HCT116 (cell line): ENCODE measurements around the gene DCLK3. TPM values are rescaled to one million over a fixed set of nuclear protein-coding genes. Genes with fewer than 3 reads are reported as not detected.

Source experiments
- ATAC-seq: fragments of 200-7000 bp; cut with Tn5 transposase; 2 replicates; pipeline ENCODE4 v1.9.1; 2020; ENCODE audit warnings: mild to moderate bottlenecking, moderate library complexity
- BruUV-seq: library from RNA; stranded (reverse); fragments of 400-500 nt; replicated peaks from 2 replicates; lab custom pipeline; 2021; lab: Mats Ljungman, UMichigan
- CTCF ChIA-PET: fragments of 300-600 bp; sonication (Branson Sonifier 250); formaldehyde crosslinking; loops from one replicate; lab custom pipeline; 2021; ENCODE audit warnings: antibody characterized with exemption; lab: Charles Lee
- POLR2A ChIA-PET: fragments of 300-600, 350-600 bp; sonication (Branson Sonifier 250); formaldehyde crosslinking; loops from one replicate; lab custom pipeline; 2021; ENCODE audit warnings: antibody characterized with exemption; lab: Charles Lee
- RAD21 ChIA-PET, 2 experiments: fragments of 300-600 bp; sonication (Branson Sonifier 250); formaldehyde crosslinking; loops; one replicate each; lab custom pipeline; 2023; ENCODE audit warnings: low total read pairs in 2 of 2; ENCODE audit not compliant: uncharacterized antibody in 2 of 2, unreplicated experiment in 2 of 2, low non-redundant PET in 1 of 2; lab: Charles Lee
- DNase-seq: peaks from one replicate; pipeline ENCODE4 v3.0.0-alpha.2; 2010; ENCODE audit warnings: low read depth, low spot score
- H2AFZ ChIP-seq: fragments of 200-600 bp; shearing (Covaris generic), sonication (generic); 2 replicates; pipeline ENCODE4 v1.6.1; 2017; ENCODE audit warnings: low read depth, mixed run types, mixed read lengths, antibody characterized with exemption, low read length; ENCODE audit not compliant: poor library complexity, severe bottlenecking
- H3K27ac ChIP-seq: 2 replicates; pipeline ENCODE4 v1.5.1; 2012; ENCODE audit warnings: low read depth, low read length
- H3K27me3 ChIP-seq: fragments of 200-600 bp; sonication (generic); 2 replicates; pipeline ENCODE4 v1.6.1; 2016; ENCODE audit warnings: mixed run types, low read length, mixed read lengths; ENCODE audit not compliant: insufficient read depth
- H3K36me3 ChIP-seq, 2 experiments: fragments of 200-500 bp in 1 of 2; fragments of 200-600 bp in 1 of 2; sonication (Bioruptor generic) in 1 of 2; sonication (generic) in 1 of 2; 2 replicates each; pipeline versions ENCODE4 v1.5.1 to v1.6.1; 2014 to 2016; ENCODE audit warnings: low read length in 2 of 2, inconsistent platforms in 1 of 2, mixed read lengths in 1 of 2, mixed run types in 1 of 2; ENCODE audit not compliant: insufficient read depth in 2 of 2, control insufficient read depth in 1 of 2
- H3K4me1 ChIP-seq, 2 experiments: fragments of 200-600 bp in 1 of 2; sonication (generic) in 1 of 2; 2 replicates each; pipeline versions ENCODE4 v1.5.1 to v1.6.1; 2012 to 2017; ENCODE audit warnings: low read length in 2 of 2, inconsistent platforms in 1 of 2, mild to moderate bottlenecking in 1 of 2, mixed read lengths in 1 of 2, mixed run types in 1 of 2, moderate library complexity in 1 of 2; ENCODE audit not compliant: insufficient read depth in 2 of 2, control insufficient read depth in 1 of 2
- H3K4me2 ChIP-seq: fragments of 200-600 bp; sonication (generic); 2 replicates; pipeline ENCODE4 v1.6.1; 2017; ENCODE audit warnings: mixed run types, low read length, mixed read lengths
- H3K4me3 ChIP-seq, 2 experiments: fragments of 200-600 bp in 1 of 2; sonication (generic) in 1 of 2; replicated peaks in 1 of 2; 2 replicates each; pipeline ENCODE4 v1.5.1; 2011 to 2016; ENCODE audit warnings: low read length in 2 of 2, control low read depth in 1 of 2, low read depth in 1 of 2, mild to moderate bottlenecking in 1 of 2, mixed read lengths in 1 of 2, mixed run types in 1 of 2
- H3K79me2 ChIP-seq: fragments of 200-600 bp; sonication (generic); 2 replicates; pipeline ENCODE4 v1.6.1; 2017; ENCODE audit warnings: mild to moderate bottlenecking, mixed run types, low read length, moderate library complexity, mixed read lengths; ENCODE audit not compliant: insufficient read depth
- H3K9ac ChIP-seq: fragments of 200-600 bp; sonication (generic); 2 replicates; pipeline ENCODE4 v1.6.1; 2016; ENCODE audit warnings: low read length, mixed read lengths
- H3K9me2 ChIP-seq: fragments of 200-600 bp; sonication (generic), shearing (Covaris generic); 2 replicates; pipeline ENCODE4 v1.6.1; 2017; ENCODE audit warnings: mixed run types, mild to moderate bottlenecking, moderate library complexity; ENCODE audit not compliant: insufficient read depth
- H3K9me3 ChIP-seq, 2 experiments: fragments of 200-500 bp in 1 of 2; fragments of 200-600 bp in 1 of 2; sonication (Bioruptor generic) in 1 of 2; sonication (generic) in 1 of 2; 2 replicates each; pipeline ENCODE4 v1.6.1; 2014 to 2017; ENCODE audit warnings: low read length in 2 of 2, mixed read lengths in 2 of 2, inconsistent platforms in 1 of 2, low read depth in 1 of 2, mild to moderate bottlenecking in 1 of 2, mixed run types in 1 of 2, moderate library complexity in 1 of 2; ENCODE audit not compliant: control insufficient read depth in 1 of 2, insufficient read depth in 1 of 2
- H4K20me1 ChIP-seq: fragments of 200-600 bp; sonication (generic), shearing (Covaris generic); 2 replicates; pipeline ENCODE4 v1.6.1; 2017; ENCODE audit warnings: mixed run types, mild to moderate bottlenecking, moderate library complexity; ENCODE audit not compliant: insufficient read depth
- CBX3 ChIP-seq: IDR thresholded peaks from 2 replicates; pipeline ENCODE4 v1.6.1; 2012; ENCODE audit warnings: low read depth
- CEBPB ChIP-seq: IDR thresholded peaks from 2 replicates; pipeline ENCODE4 v1.6.1; 2012; ENCODE audit warnings: low read depth
- EGR1 ChIP-seq: IDR thresholded peaks from 2 replicates; pipeline ENCODE4 v1.6.1; 2012; ENCODE audit warnings: low read depth
- ELF1 ChIP-seq: IDR thresholded peaks from 2 replicates; pipeline ENCODE4 v1.6.1; 2012; ENCODE audit warnings: low read depth, borderline replicate concordance
- EZH2phosphoT487 ChIP-seq: fragments of 200-600 bp; IDR thresholded peaks from 2 replicates; pipeline ENCODE4 v1.6.1; 2018; ENCODE audit warnings: antibody characterized with exemption, borderline replicate concordance
- FOSL1 ChIP-seq: IDR thresholded peaks from 2 replicates; pipeline ENCODE4 v1.6.1; 2012; ENCODE audit warnings: low read depth
- JUND ChIP-seq: IDR thresholded peaks from 2 replicates; pipeline ENCODE4 v1.6.1; 2012
- POLR2A ChIP-seq: IDR thresholded peaks from 2 replicates; pipeline ENCODE4 v1.7.0; 2011; ENCODE audit warnings: borderline replicate concordance; ENCODE audit not compliant: insufficient read depth, insufficient read length; ENCODE audit errors: extremely low read depth
- POLR2AphosphoS5 ChIP-seq: IDR thresholded peaks from 2 replicates; pipeline ENCODE4 v1.6.1; 2011; ENCODE audit warnings: mild to moderate bottlenecking, low read depth, low read length, moderate library complexity
- RAD21 ChIP-seq: IDR thresholded peaks from 2 replicates; pipeline ENCODE4 v1.6.1; 2012; ENCODE audit warnings: low read depth, mild to moderate bottlenecking
- SIN3A ChIP-seq: IDR thresholded peaks from 2 replicates; pipeline ENCODE4 v1.6.1; 2012; ENCODE audit warnings: low read depth
- SP1 ChIP-seq: IDR thresholded peaks from 2 replicates; pipeline ENCODE4 v1.6.1; 2012; ENCODE audit warnings: low read depth
- TCF7L2 ChIP-seq: IDR thresholded peaks from 2 replicates; pipeline ENCODE4 v1.7.0; 2011; ENCODE audit warnings: borderline replicate concordance, inconsistent platforms; ENCODE audit not compliant: insufficient read depth, insufficient read length; ENCODE audit errors: extremely low read depth
- ZNF274 ChIP-seq: fragments of 200-500 bp; sonication (Bioruptor generic); IDR thresholded peaks from 2 replicates; pipeline ENCODE4 v1.6.1; 2014; ENCODE audit warnings: mild to moderate bottlenecking, low read depth, low read length, inconsistent platforms
- intact Hi-C: fragments of 100-400 bp; cut with micrococcal nuclease; formaldehyde crosslinking; loops from 2 replicates; pipeline ENCODE4 v1.10.0; 2022
- total RNA-seq: library from RNA; stranded (reverse); gene quantifications from one replicate; pipeline ENCODE4 v1.2.1, GENCODE V29; 2021; ENCODE audit not compliant: unreplicated experiment
- TF ChIP-seq, protein P1 (sequence below), 3 experiments: fragments of 200-600 bp in 1 of 3; sonication (generic) in 1 of 3; IDR thresholded peaks in 2 of 3; conservative IDR thresholded peaks in 1 of 3; 2 replicates each; pipeline ENCODE4 v1.5.1; 2012 to 2017; ENCODE audit warnings: low read depth in 2 of 3, low read length in 2 of 3, antibody characterized with exemption in 1 of 3, borderline replicate concordance in 1 of 3, control low read depth in 1 of 3, mild to moderate bottlenecking in 1 of 3, mixed read lengths in 1 of 3, mixed run types in 1 of 3, moderate library complexity in 1 of 3; ENCODE audit not compliant: insufficient read depth in 1 of 3
- TF ChIP-seq, protein P2 (sequence below): IDR thresholded peaks from 2 replicates; pipeline ENCODE4 v1.6.1; 2012; ENCODE audit warnings: low read depth
- TF ChIP-seq, protein P3 (sequence below): IDR thresholded peaks from 2 replicates; pipeline ENCODE4 v1.6.1; 2012
- TF ChIP-seq, protein P4 (sequence below): IDR thresholded peaks from 2 replicates; pipeline ENCODE4 v1.6.1; 2011; ENCODE audit warnings: mild to moderate bottlenecking, low read length, moderate library complexity; ENCODE audit not compliant: insufficient replicate concordance; ENCODE audit errors: extremely low read depth

The DCLK3 gene
- total RNA-seq, 1 experiment from 2014 or later = not detected

DNA sequence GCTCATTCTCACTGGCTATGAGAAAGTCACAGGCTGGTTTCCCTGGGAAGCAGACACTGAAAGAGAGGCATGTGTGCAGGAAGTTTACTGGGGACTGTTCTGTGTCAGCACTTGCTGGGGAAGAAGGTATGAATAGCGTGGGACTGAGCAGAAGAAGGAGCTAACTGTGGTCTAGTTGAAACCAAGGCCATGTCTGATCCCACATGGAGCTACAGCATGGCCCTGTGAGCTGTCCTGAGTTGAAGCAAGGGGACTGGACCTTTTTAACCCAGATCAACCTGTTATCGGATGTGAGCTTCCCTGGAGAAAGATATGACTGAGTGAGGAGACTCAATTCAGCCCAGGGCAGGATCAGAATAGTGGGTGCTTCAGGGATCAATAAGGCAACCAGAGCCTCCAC lies 53.7 kb downstream of the DCLK3 start:
- TF ChIP-seq, protein P1, sequence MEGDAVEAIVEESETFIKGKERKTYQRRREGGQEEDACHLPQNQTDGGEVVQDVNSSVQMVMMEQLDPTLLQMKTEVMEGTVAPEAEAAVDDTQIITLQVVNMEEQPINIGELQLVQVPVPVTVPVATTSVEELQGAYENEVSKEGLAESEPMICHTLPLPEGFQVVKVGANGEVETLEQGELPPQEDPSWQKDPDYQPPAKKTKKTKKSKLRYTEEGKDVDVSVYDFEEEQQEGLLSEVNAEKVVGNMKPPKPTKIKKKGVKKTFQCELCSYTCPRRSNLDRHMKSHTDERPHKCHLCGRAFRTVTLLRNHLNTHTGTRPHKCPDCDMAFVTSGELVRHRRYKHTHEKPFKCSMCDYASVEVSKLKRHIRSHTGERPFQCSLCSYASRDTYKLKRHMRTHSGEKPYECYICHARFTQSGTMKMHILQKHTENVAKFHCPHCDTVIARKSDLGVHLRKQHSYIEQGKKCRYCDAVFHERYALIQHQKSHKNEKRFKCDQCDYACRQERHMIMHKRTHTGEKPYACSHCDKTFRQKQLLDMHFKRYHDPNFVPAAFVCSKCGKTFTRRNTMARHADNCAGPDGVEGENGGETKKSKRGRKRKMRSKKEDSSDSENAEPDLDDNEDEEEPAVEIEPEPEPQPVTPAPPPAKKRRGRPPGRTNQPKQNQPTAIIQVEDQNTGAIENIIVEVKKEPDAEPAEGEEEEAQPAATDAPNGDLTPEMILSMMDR (IDR thresholded peaks at IDR 0.05 in 2 of 3, conservative IDR thresholded peaks at IDR 0.05 in 1 of 3; ENCODE audit: borderline replicate concordance in 1 of 3, insufficient read depth in 1 of 3, low read depth in 2 of 3, low read length in 2 of 3) = no peak
- TF ChIP-seq ELF1 (no peak), FOSL1 (no peak), POLR2AphosphoS5 (no peak), JUND (no peak), POLR2A (no peak), EZH2phosphoT487 (no peak), RAD21 (no peak), CEBPB (no peak), EGR1 (no peak), TCF7L2 (no peak), CBX3 (no peak), ZNF274 (no peak), SP1 (no peak), SIN3A (no peak)
- TF ChIP-seq, protein P2, sequence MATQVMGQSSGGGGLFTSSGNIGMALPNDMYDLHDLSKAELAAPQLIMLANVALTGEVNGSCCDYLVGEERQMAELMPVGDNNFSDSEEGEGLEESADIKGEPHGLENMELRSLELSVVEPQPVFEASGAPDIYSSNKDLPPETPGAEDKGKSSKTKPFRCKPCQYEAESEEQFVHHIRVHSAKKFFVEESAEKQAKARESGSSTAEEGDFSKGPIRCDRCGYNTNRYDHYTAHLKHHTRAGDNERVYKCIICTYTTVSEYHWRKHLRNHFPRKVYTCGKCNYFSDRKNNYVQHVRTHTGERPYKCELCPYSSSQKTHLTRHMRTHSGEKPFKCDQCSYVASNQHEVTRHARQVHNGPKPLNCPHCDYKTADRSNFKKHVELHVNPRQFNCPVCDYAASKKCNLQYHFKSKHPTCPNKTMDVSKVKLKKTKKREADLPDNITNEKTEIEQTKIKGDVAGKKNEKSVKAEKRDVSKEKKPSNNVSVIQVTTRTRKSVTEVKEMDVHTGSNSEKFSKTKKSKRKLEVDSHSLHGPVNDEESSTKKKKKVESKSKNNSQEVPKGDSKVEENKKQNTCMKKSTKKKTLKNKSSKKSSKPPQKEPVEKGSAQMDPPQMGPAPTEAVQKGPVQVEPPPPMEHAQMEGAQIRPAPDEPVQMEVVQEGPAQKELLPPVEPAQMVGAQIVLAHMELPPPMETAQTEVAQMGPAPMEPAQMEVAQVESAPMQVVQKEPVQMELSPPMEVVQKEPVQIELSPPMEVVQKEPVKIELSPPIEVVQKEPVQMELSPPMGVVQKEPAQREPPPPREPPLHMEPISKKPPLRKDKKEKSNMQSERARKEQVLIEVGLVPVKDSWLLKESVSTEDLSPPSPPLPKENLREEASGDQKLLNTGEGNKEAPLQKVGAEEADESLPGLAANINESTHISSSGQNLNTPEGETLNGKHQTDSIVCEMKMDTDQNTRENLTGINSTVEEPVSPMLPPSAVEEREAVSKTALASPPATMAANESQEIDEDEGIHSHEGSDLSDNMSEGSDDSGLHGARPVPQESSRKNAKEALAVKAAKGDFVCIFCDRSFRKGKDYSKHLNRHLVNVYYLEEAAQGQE = no peak
- TF ChIP-seq, protein P3, sequence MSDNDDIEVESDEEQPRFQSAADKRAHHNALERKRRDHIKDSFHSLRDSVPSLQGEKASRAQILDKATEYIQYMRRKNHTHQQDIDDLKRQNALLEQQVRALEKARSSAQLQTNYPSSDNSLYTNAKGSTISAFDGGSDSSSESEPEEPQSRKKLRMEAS = no peak
- TF ChIP-seq, protein P4, sequence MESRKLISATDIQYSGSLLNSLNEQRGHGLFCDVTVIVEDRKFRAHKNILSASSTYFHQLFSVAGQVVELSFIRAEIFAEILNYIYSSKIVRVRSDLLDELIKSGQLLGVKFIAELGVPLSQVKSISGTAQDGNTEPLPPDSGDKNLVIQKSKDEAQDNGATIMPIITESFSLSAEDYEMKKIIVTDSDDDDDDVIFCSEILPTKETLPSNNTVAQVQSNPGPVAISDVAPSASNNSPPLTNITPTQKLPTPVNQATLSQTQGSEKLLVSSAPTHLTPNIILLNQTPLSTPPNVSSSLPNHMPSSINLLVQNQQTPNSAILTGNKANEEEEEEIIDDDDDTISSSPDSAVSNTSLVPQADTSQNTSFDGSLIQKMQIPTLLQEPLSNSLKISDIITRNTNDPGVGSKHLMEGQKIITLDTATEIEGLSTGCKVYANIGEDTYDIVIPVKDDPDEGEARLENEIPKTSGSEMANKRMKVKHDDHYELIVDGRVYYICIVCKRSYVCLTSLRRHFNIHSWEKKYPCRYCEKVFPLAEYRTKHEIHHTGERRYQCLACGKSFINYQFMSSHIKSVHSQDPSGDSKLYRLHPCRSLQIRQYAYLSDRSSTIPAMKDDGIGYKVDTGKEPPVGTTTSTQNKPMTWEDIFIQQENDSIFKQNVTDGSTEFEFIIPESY = no peak
- no peak overlapping the region for H3K27ac ChIP-seq
- H3K9me3 ChIP-seq = no peaks in the 10 kb centered on the region
- no peaks in the 10 kb centered on the region for H3K79me2 ChIP-seq
- ChIA-PET POLR2A (no interaction called here), RAD21 (no interaction called here), CTCF (no interaction called here)
- intact Hi-C loops = no loop called here
- no peak overlapping the region for H2AFZ ChIP-seq
- peaks cover 0 to 5% of the 10 kb centered on the region in 2 experiments; a peak in 1 of 4 replicates for H3K4me1 ChIP-seq
- H3K9ac ChIP-seq = no peak overlapping the region
- H3K4me3 ChIP-seq = no peak overlapping the region
- H3K36me3 ChIP-seq = no peaks in the 10 kb centered on the region
- H4K20me1 ChIP-seq = no peaks in the 10 kb centered on the region
- H3K9me2 ChIP-seq = no peaks in the 10 kb centered on the region
- ATAC-seq = no peak
- H3K4me2 ChIP-seq = no peak overlapping the region
- DNase-seq = no peak
- peaks cover 6% of the 10 kb centered on the region; the same call in 1 of the 2 replicates for H3K27me3 ChIP-seq
- no TSS peak for BruUV-seq
